ENCODE results near the gene UGP2. TPM values are rescaled to one million over a fixed set of nuclear protein-coding genes. Genes with fewer than 3 reads are reported as not detected.

UGP2 gene
- total RNA-seq, 1 experiment from 2014 or later: 55.8 TPM

DNA sequence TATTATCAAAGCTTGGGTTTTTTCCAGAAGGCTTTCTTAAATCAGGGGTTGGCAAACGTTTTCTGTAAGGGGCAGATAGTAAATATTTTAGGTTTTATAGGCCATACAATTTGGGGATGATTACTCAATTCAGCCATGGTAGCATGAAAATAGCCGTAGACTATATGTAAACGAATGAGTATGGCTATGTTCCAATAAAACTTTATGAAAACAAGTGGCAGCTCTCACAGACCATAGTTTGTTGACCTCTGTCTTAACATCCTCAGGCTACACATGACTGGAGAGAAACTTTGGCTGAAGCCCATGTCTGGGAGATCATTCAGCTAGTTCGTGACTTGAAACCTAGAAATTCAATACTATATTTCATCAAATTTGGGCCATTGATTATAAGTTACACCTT is 30.2 kb downstream of the UGP2 start:
- Histone ChIP-seq H3K4me3 (ENCODE audit: low read length) (no peak overlapping the region), H3K9me3 (ENCODE audit: low read length) (no peaks in the 10 kb centered on the region), H3K79me2 (ENCODE audit: low read length) (peaks cover 24% of the 10 kb centered on the region), H3K27me3 (ENCODE audit: low read length) (no peaks in the 10 kb centered on the region), H4K20me1 (ENCODE audit: low read length) (0 out of 2 replicates have a peak, but pooled peaks cover 5% of the 10 kb centered on the region), H3F3A (ENCODE audit: low read length, unreplicated experiment) (no peaks in the 10 kb centered on the region), H3K36me3 (ENCODE audit: low read depth, low read length) (peaks cover 8% of the 10 kb centered on the region), H3K9me2 (replicated peaks; ENCODE audit: low read length) (no peaks in the 10 kb centered on the region), H3K9ac (ENCODE audit: low read length) (no peak overlapping the region), H3K4me1 (ENCODE audit: insufficient read depth, low read length) (peaks cover 34% of the 10 kb centered on the region), H3K27ac (ENCODE audit: low read length) (peak overlapping the region; percentile 38), H2AFZ (ENCODE audit: low read length) (no peak overlapping the region), H3K4me2 (ENCODE audit: low read length) (peak overlapping the region; percentile 25; the same call in 1 of the 2 replicates)
- ATAC-seq: no peak
- TF ChIP-seq, protein P1, sequence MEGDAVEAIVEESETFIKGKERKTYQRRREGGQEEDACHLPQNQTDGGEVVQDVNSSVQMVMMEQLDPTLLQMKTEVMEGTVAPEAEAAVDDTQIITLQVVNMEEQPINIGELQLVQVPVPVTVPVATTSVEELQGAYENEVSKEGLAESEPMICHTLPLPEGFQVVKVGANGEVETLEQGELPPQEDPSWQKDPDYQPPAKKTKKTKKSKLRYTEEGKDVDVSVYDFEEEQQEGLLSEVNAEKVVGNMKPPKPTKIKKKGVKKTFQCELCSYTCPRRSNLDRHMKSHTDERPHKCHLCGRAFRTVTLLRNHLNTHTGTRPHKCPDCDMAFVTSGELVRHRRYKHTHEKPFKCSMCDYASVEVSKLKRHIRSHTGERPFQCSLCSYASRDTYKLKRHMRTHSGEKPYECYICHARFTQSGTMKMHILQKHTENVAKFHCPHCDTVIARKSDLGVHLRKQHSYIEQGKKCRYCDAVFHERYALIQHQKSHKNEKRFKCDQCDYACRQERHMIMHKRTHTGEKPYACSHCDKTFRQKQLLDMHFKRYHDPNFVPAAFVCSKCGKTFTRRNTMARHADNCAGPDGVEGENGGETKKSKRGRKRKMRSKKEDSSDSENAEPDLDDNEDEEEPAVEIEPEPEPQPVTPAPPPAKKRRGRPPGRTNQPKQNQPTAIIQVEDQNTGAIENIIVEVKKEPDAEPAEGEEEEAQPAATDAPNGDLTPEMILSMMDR (conservative IDR thresholded peaks at IDR 0.05; ENCODE audit: low read depth, low read length): no peak
- TF ChIP-seq EZH2phosphoT487 (IDR thresholded peaks at IDR 0.05; ENCODE audit: borderline replicate concordance, low read length) (no peak), EZH2 (IDR thresholded peaks at IDR 0.05; ENCODE audit: low read length, unreplicated experiment) (no peak)
- peak; percentile 53 for DNase-seq
- intact Hi-C loops (cut with micrococcal nuclease): no loop called here
- ChIA-PET POLR2A (ENCODE audit: unreplicated experiment) (no interaction called here), CTCF (no interaction called here)
- no TSS peak for BruUV-seq (replicated peaks)

DNA sequence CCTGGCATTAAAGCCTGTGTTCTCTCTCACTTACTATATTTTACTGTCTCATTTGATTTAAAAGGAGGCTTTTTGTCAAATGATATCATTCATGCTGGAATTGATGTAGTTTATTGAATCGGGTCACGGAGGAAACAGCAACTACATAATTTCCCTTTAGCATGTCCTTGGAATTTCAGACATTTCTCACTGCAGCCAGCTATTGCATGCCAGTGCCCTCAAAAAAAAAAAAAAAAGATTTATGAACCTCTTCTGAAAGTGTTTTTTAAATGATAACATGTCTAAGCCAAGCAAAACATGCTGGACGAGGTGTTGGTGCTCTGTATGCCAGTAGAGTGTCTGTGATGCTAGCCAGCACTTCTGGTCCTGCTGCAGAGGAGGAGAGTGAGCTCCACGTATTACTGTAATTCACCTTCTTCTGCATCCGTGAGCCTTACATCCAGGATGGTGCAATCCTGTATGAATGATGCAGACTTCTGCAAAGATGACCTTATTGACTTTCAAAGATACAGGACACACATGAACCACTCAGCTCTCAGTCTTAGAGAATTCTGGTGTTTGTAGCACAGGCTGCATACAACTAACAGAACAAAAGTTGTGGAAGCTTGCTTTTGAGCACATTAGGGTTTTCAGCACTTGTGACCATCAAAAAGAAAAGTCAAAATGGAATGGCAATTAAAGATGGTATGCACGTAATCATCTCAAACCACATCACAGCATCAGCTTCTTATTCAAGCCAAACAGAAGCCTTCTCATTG is 31.1 kb downstream of the UGP2 start:
- H3K9me2 ChIP-seq (replicated peaks; ENCODE audit: low read length): no peaks in the 10 kb centered on the region
- ChIA-PET CTCF (no interaction called here), POLR2A (ENCODE audit: unreplicated experiment) (no interaction called here)
- intact Hi-C loops (cut with micrococcal nuclease): no loop called here
- 0 out of 2 replicates have a peak, but pooled peaks cover 4% of the 10 kb centered on the region for H4K20me1 ChIP-seq (ENCODE audit: low read length)
- H3K36me3 ChIP-seq (ENCODE audit: low read depth, low read length): peaks cover 8% of the 10 kb centered on the region
- H3K9me3 ChIP-seq (ENCODE audit: low read length): no peaks in the 10 kb centered on the region
- no peak overlapping the region for H2AFZ ChIP-seq (ENCODE audit: low read length)
- no peaks in the 10 kb centered on the region for H3K27me3 ChIP-seq (ENCODE audit: low read length)
- peaks cover 25% of the 10 kb centered on the region for H3K4me1 ChIP-seq (ENCODE audit: insufficient read depth, low read length)
- no peak for DNase-seq
- TF ChIP-seq, protein P1 (conservative IDR thresholded peaks at IDR 0.05; ENCODE audit: low read depth, low read length): no peak
- TF ChIP-seq EZH2 (IDR thresholded peaks at IDR 0.05; ENCODE audit: low read length, unreplicated experiment) (no peak), EZH2phosphoT487 (IDR thresholded peaks at IDR 0.05; ENCODE audit: borderline replicate concordance, low read length) (no peak)
- H3F3A ChIP-seq (ENCODE audit: low read length, unreplicated experiment): no peaks in the 10 kb centered on the region
- H3K4me3 ChIP-seq (ENCODE audit: low read length): no peak overlapping the region
- no peak overlapping the region for H3K9ac ChIP-seq (ENCODE audit: low read length)
- no peak for ATAC-seq
- peaks cover 21% of the 10 kb centered on the region for H3K79me2 ChIP-seq (ENCODE audit: low read length)
- no TSS peak for BruUV-seq (replicated peaks)
- no peak overlapping the region for H3K4me2 ChIP-seq (ENCODE audit: low read length)
- no peak overlapping the region for H3K27ac ChIP-seq (ENCODE audit: low read length)

Data from PC-3 (cell line).